ENCODE data around the gene ZNF280A. TPM values are rescaled to one million over a fixed set of nuclear protein-coding genes. Genes with fewer than 3 reads are reported as not detected.

Gene ZNF280A
- polyA plus RNA-seq, 1 donor from 2014 or later = not detected

- Histone ChIP-seq H3K79me2 (replicated peaks; ENCODE audit: insufficient read depth, low read length) (no peaks in the 10 kb centered on the region), H3K27ac (ENCODE audit: low read length) (no peak overlapping the region), H3K9me2 (ENCODE audit: insufficient read depth, low read length) (no peaks in the 10 kb centered on the region), H3K9me3 (ENCODE audit: low read length) (no peaks in the 10 kb centered on the region), H3K36me3 (ENCODE audit: insufficient read depth, low read length) (no peaks in the 10 kb centered on the region), H3K4me3 (ENCODE audit: low read length) (no peak overlapping the region), H3K27me3 (ENCODE audit: insufficient read depth, low read depth, low read length) (no peaks in the 10 kb centered on the region), H4K20me1 (ENCODE audit: insufficient read depth) (no peaks in the 10 kb centered on the region), H3F3A (ENCODE audit: insufficient read depth, low read length, poor library complexity, severe bottlenecking) (no peaks in the 10 kb centered on the region), H3K9ac (ENCODE audit: low read length) (no peak overlapping the region), H3K4me2 (ENCODE audit: low read length) (no peak overlapping the region), H2AFZ (ENCODE audit: low read depth, low read length) (no peak overlapping the region)
- TF ChIP-seq RAD21 (conservative IDR thresholded peaks at IDR 0.05) (no peak), POLR2AphosphoS5 (IDR thresholded peaks at IDR 0.05) (no peak), TAF1 (IDR thresholded peaks at IDR 0.05; ENCODE audit: low read depth) (no peak), CTCF (IDR thresholded peaks at IDR 0.05; ENCODE audit: poor library complexity, severe bottlenecking) (no peak), EZH2 (IDR thresholded peaks at IDR 0.05; ENCODE audit: borderline replicate concordance, insufficient read depth, low read length, poor library complexity, severe bottlenecking) (no peak), MXI1 (conservative IDR thresholded peaks at IDR 0.05; ENCODE audit: poor library complexity, severe bottlenecking) (no peak), SMC3 (conservative IDR thresholded peaks at IDR 0.05; ENCODE audit: poor library complexity) (no peak), REST (IDR thresholded peaks at IDR 0.05; ENCODE audit: borderline replicate concordance) (no peak), EP300 (conservative IDR thresholded peaks at IDR 0.05; ENCODE audit: poor library complexity, severe bottlenecking) (no peak)
These were observed 1.6 kb upstream of the ZNF280A start for GRCh38 chr22:22521631-22522030.

GRCh38 chr22:22520667-22521602 is 865 bp upstream of the ZNF280A start:
- Histone ChIP-seq H3F3A (ENCODE audit: insufficient read depth, low read length, poor library complexity, severe bottlenecking) (no peaks in the 10 kb centered on the region), H3K27ac (ENCODE audit: low read length) (no peak overlapping the region), H3K79me2 (replicated peaks; ENCODE audit: insufficient read depth, low read length) (no peaks in the 10 kb centered on the region), H3K9me3 (ENCODE audit: low read length) (no peaks in the 10 kb centered on the region), H3K36me3 (ENCODE audit: insufficient read depth, low read length) (no peaks in the 10 kb centered on the region), H3K9ac (ENCODE audit: low read length) (no peak overlapping the region), H3K27me3 (ENCODE audit: insufficient read depth, low read depth, low read length) (no peaks in the 10 kb centered on the region), H4K20me1 (ENCODE audit: insufficient read depth) (no peaks in the 10 kb centered on the region), H3K4me3 (ENCODE audit: low read length) (no peak overlapping the region), H3K4me2 (ENCODE audit: low read length) (no peak overlapping the region), H2AFZ (ENCODE audit: low read depth, low read length) (no peak overlapping the region), H3K9me2 (ENCODE audit: insufficient read depth, low read length) (no peaks in the 10 kb centered on the region)
- TF ChIP-seq POLR2AphosphoS5 (IDR thresholded peaks at IDR 0.05) = no peak
- no peak for TF ChIP-seq REST (IDR thresholded peaks at IDR 0.05; ENCODE audit: borderline replicate concordance)
